Upper lobe of left lung (tissue), 6 donors: ENCODE results near the gene TACC2. TPM values are rescaled to one million over a fixed set of nuclear protein-coding genes. Genes with fewer than 3 reads are reported as not detected.
A peak's percentile ranks its signal among the peaks of the same experiment; 100 is the strongest.

Source experiments
- ATAC-seq, 2 donors: fragments of 200-7000 bp; cut with Tn5 transposase; one replicate each; pipeline ENCODE4 v1.9.1; 2022; ENCODE audit warnings: mild to moderate bottlenecking in 2 of 2, moderate library complexity in 2 of 2; ENCODE audit not compliant: low FRiP score in 2 of 2
- DNase-seq, 2 donors: peaks; one replicate each; pipeline ENCODE4 v3.0.0-alpha.2; 2019 to 2020
- H3K27ac ChIP-seq, 4 donors: fragments of 200-600 bp; sonication (generic); one replicate each; pipeline ENCODE4 v1.5.1; 2016 to 2019
- H3K27me3 ChIP-seq, 4 donors: fragments of 200-600 bp; sonication (generic); one replicate each; pipeline ENCODE4 v1.5.1; 2017 to 2019
- H3K36me3 ChIP-seq, 4 donors: fragments of 200-600 bp; sonication (generic); one replicate each; pipeline ENCODE4 v1.5.1; 2016 to 2019
- H3K4me1 ChIP-seq, 4 donors: fragments of 200-600 bp; sonication (generic); one replicate each; pipeline ENCODE4 v1.5.1; 2018 to 2019
- H3K4me3 ChIP-seq, 4 donors: fragments of 200-600 bp; sonication (generic); one replicate each; pipeline ENCODE4 v1.5.1; 2017 to 2019; ENCODE audit warnings: mild to moderate bottlenecking in 2 of 4, moderate library complexity in 1 of 4
- H3K9me3 ChIP-seq, 4 donors: fragments of 200-600 bp; sonication (generic); one replicate each; pipeline ENCODE4 v1.5.1; 2018 to 2019
- EP300 ChIP-seq, 4 donors: sonication (generic); formaldehyde crosslinking; IDR thresholded peaks; one replicate each; pipeline ENCODE4 v1.5.1; 2017; ENCODE audit warnings: antibody characterized with exemption in 4 of 4, control low read depth in 2 of 4
- POLR2A ChIP-seq, 4 donors: fragments of 450-650 bp; IDR thresholded peaks; one replicate each; pipeline ENCODE4 v1.5.1; 2016 to 2017; ENCODE audit warnings: antibody characterized with exemption in 4 of 4, mild to moderate bottlenecking in 2 of 4
- POLR2AphosphoS5 ChIP-seq, 2 donors: sonication (generic); formaldehyde crosslinking; IDR thresholded peaks; one replicate each; pipeline ENCODE4 v1.5.1; 2017; ENCODE audit warnings: antibody characterized with exemption in 2 of 2
- whole genome bisulfite sequencing, 2 donors: methylation state at CpG; one replicate each; pipeline ENCODE4 v1.1.5; 2017 to 2018; 5-methylcytosine and 5-hydroxymethylcytosine counted together
- total RNA-seq, 6 donors: library from RNA; depleted of rRNA in 4 of 6; stranded (reverse); fragments of >200 nt in 4 of 6; gene quantifications; one replicate each; pipeline versions ENCODE4 v1.1.0 to v1.2.1, GENCODE V29; 2016 to 2021
- TF ChIP-seq, protein P1 (sequence below), 6 experiments: fragments of 450-650 bp in 4 of 6; fragments of 200-600 bp in 2 of 6; sonication (generic) in 2 of 6; IDR thresholded peaks; one replicate each; pipeline ENCODE4 v1.5.1; 2016 to 2019; ENCODE audit warnings: antibody characterized with exemption in 6 of 6
- donor health status: DM: no; HTN: no; CAD: no; lungs with moderate emphysema.
- donor health status: DM: no; HTN: yes; CAD: no; lungs with severe emphysema.

TACC2 gene
- total RNA-seq, 6 donors from 2014 or later = 158 to 701 (median 386) TPM

DNA sequence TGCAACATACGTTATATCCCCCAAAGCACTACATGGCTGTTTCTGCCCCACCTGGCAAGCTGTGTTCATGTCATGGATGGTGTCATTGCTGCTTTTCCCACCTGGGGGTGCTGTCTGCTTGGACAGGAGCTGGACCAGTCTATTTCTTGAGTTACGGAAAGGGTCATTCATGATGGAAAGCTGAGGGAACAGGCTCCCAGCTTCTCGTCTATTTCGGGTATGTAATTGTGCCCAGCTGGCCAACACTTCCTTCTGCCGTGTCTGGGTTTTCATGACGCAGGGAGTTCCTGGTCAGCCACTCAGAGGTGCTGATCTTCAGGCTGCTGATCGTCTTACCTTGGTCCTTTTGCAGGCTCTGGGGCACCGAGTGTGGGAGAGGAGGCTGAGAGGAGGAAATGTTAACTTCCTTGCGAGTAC, 290.8 kb downstream of the TACC2 start:
- WGBS, 2 donors = 35 to 46% methylated on average over 9 of the region's 9 CpGs
- Histone ChIP-seq H3K4me1 (no peaks in the 10 kb centered on the region), H3K4me3 (no peak overlapping the region), H3K9me3 (no peaks in the 10 kb centered on the region), H3K27ac (no peak overlapping the region), H3K36me3 (no peaks in the 10 kb centered on the region), H3K27me3 (no peaks in the 10 kb centered on the region)
- TF ChIP-seq POLR2AphosphoS5 (IDR thresholded peaks at IDR 0.05) (no peak), EP300 (IDR thresholded peaks at IDR 0.05) (no peak), POLR2A (IDR thresholded peaks at IDR 0.05) (no peak)
- TF ChIP-seq, protein P1, sequence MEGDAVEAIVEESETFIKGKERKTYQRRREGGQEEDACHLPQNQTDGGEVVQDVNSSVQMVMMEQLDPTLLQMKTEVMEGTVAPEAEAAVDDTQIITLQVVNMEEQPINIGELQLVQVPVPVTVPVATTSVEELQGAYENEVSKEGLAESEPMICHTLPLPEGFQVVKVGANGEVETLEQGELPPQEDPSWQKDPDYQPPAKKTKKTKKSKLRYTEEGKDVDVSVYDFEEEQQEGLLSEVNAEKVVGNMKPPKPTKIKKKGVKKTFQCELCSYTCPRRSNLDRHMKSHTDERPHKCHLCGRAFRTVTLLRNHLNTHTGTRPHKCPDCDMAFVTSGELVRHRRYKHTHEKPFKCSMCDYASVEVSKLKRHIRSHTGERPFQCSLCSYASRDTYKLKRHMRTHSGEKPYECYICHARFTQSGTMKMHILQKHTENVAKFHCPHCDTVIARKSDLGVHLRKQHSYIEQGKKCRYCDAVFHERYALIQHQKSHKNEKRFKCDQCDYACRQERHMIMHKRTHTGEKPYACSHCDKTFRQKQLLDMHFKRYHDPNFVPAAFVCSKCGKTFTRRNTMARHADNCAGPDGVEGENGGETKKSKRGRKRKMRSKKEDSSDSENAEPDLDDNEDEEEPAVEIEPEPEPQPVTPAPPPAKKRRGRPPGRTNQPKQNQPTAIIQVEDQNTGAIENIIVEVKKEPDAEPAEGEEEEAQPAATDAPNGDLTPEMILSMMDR (IDR thresholded peaks at IDR 0.05) = peak in 4 of 6 experiments; percentile 19 to 45 (median 33)
- ATAC-seq (no peak), DNase-seq (peak in 1 of 2 donors; percentile 18)

DNA sequence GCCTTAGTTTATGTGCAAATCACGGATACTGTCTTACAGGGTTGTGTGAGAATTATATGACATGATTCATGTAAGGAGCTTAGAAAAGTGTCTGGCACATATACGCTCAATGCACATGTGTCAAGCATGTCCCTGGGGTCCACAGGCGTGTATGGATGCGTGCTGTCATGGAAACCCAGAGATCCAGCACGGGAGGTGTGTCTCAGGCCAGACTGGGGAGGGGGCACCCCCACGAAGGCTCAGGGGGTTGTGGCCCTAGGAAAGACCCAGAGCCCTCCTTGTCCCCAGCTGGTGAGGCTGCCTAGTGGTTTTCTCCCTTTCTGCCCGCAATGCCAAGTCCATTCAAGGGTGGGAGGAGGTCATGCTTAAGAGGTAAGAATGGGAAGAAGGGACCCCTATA, 291.2 kb downstream of the TACC2 start:
- no peak for TF ChIP-seq POLR2AphosphoS5 (IDR thresholded peaks at IDR 0.05)
- TF ChIP-seq POLR2A (IDR thresholded peaks at IDR 0.05) = no peak
- TF ChIP-seq, protein P1 (IDR thresholded peaks at IDR 0.05) = no peak
- TF ChIP-seq EP300 (IDR thresholded peaks at IDR 0.05) = no peak
- Histone ChIP-seq H3K4me3 (no peak overlapping the region), H3K27ac (no peak overlapping the region), H3K36me3 (no peaks in the 10 kb centered on the region), H3K27me3 (no peaks in the 10 kb centered on the region), H3K4me1 (no peaks in the 10 kb centered on the region), H3K9me3 (no peaks in the 10 kb centered on the region)
- WGBS, 2 donors = 73 to 76% methylated on average over 7 of the region's 7 CpGs
- no peak for ATAC-seq
- DNase-seq = peak; percentile 10 to 21

DNA sequence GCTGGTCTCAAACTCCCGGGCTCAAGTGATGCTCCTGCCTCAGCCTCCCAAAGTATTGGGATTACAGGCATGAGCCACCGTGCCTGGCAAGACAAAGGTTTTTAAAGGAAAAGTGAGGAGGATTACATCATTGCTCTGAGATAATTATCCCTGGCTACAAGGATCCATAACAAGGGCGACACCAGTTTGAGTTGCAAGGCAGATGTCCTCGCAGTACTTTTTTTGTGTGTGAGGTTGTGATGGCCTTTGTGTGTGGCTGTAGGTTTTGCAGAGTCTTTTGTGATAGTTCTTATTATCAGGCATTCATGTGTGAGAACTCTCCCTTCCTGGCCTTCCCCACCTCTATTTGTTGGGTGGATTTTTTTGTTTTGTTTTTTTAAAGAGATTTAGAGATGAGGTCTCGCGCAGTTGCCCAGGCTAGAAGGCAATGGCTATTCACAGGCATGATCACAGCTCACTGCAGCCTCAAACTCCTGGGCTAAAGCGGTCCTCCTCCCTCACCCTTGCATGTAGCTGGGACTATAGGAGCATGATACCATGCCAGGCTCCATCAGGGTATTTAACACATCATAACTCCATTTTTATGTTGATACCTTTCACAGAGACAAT, 292.2 kb downstream of the TACC2 start:
- no peaks in the 10 kb centered on the region for H3K9me3 ChIP-seq
- TF ChIP-seq, protein P1 (IDR thresholded peaks at IDR 0.05) = no peak
- no peak for TF ChIP-seq POLR2AphosphoS5 (IDR thresholded peaks at IDR 0.05)
- TF ChIP-seq POLR2A (IDR thresholded peaks at IDR 0.05) = no peak
- TF ChIP-seq EP300 (IDR thresholded peaks at IDR 0.05) = no peak
- H3K27me3 ChIP-seq = no peaks in the 10 kb centered on the region
- no peaks in the 10 kb centered on the region for H3K4me1 ChIP-seq
- DNase-seq (peak in 1 of 2 donors; percentile 6), ATAC-seq (no peak)
- H3K27ac ChIP-seq = no peak overlapping the region
- 90 to 94% methylated on average over 7 of the region's 7 CpGs for WGBS, 2 donors
- no peak overlapping the region for H3K4me3 ChIP-seq
- H3K36me3 ChIP-seq = no peaks in the 10 kb centered on the region

DNA sequence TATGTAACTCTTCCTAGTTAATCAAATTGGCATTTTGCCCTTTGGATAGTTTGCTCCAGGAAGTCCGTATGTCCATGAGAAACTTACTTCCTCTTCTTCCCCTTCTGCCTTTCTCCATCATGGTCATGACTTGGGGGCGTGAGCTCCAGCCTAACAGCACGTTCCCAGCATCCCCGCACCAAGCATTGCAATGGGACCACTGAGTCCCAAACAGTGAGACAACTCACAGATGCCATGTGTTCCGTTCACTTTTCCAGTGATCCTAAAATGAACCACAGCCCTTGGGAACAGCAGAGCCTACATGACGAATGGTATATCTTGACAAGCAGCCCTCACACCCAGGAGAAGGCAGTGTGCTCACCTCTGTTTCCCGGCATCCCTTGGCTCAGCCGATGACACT, 292.8 kb downstream of the TACC2 start:
- peak in 1 of 2 donors; percentile 8 for DNase-seq
- Histone ChIP-seq H3K9me3 (no peaks in the 10 kb centered on the region), H3K4me1 (no peaks in the 10 kb centered on the region), H3K36me3 (no peaks in the 10 kb centered on the region), H3K27ac (no peak overlapping the region), H3K4me3 (no peak overlapping the region), H3K27me3 (no peaks in the 10 kb centered on the region)
- ATAC-seq = no peak
- TF ChIP-seq POLR2AphosphoS5 (IDR thresholded peaks at IDR 0.05) (peak in 1 of 2 donors; percentile 3), EP300 (IDR thresholded peaks at IDR 0.05) (no peak)
- 85 to 88% methylated on average over 7 to 8 of the region's 8 CpGs for WGBS, 2 donors

DNA sequence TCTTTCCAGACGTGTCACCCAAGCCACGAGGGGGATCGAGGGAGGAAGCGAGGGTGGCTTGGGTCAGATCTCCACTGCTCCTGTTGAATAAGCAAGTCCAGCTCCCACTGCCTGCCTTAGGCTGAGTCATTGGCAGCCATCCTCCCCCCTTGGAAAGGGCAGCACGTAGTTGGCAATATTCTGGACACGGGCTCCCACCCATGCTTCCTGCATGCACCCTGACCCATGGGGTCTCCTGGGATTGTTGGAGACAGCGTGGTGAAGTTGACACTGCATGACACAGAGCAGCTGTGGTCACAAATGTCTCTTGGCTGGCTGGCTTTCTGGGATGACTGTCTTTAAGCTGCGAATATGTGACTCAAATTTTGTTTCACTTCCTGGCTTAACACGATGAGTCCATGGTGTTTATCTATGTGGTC, 293.3 kb downstream of the TACC2 start:
- Histone ChIP-seq H3K4me3 (no peak overlapping the region), H3K36me3 (no peaks in the 10 kb centered on the region), H3K4me1 (no peaks in the 10 kb centered on the region), H3K27ac (no peak overlapping the region), H3K9me3 (no peaks in the 10 kb centered on the region), H3K27me3 (no peaks in the 10 kb centered on the region)
- peak in 1 of 2 donors; percentile 5 for TF ChIP-seq POLR2AphosphoS5 (IDR thresholded peaks at IDR 0.05)
- TF ChIP-seq, protein P1 (IDR thresholded peaks at IDR 0.05) = no peak
- DNase-seq (no peak), ATAC-seq (no peak)
- 72 to 75% methylated on average over 9 of the region's 9 CpGs for WGBS, 2 donors
